ENCODE measurements around the gene AJAP1.
"Not testable (repeated sequence)": the region's sequence is repeated elsewhere in the genome, so short reads cannot be mapped to it uniquely, and the experiment has no call there.

Gene AJAP1

GRCh38 chr1:4653796-4654725, at the start of gene AJAP1:
AJAP1 (plus strand) TSS chr1:4654609; CDS start chr1:4655426, 817 bp downstream.
- TF ChIP-seq POLR2A (IDR thresholded peaks at IDR 0.05; ENCODE audit: low read length) = no peak
- TF ChIP-seq GATA1 (IDR thresholded peaks at IDR 0.05; ENCODE audit: low read depth, low read length) = no peak
- no peak for DNase-seq

DNA sequence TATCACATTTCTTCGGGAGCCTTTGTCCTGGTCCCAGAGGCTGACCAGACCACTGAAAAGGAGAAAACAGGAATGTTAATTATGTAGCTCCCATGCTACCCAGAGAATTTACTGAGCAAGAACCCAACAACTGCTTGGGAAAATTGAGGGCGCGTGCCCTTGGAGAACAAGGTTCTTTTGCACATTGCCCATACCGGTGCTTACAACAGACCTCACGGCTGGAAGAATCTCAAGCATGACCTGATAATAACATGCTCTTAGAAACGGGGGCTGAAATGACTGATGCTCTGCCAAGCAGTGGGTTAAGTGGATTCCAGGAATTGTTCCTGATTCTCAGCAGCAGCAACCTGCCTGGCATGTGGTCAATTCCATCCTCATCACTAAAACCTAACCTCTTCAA, 49.3 kb upstream of the AJAP1 start:
- TF ChIP-seq GATA1 (IDR thresholded peaks at IDR 0.05; ENCODE audit: low read depth, low read length) (no peak), POLR2A (IDR thresholded peaks at IDR 0.05; ENCODE audit: low read length) (no peak)
- DNase-seq = no peak

DNA sequence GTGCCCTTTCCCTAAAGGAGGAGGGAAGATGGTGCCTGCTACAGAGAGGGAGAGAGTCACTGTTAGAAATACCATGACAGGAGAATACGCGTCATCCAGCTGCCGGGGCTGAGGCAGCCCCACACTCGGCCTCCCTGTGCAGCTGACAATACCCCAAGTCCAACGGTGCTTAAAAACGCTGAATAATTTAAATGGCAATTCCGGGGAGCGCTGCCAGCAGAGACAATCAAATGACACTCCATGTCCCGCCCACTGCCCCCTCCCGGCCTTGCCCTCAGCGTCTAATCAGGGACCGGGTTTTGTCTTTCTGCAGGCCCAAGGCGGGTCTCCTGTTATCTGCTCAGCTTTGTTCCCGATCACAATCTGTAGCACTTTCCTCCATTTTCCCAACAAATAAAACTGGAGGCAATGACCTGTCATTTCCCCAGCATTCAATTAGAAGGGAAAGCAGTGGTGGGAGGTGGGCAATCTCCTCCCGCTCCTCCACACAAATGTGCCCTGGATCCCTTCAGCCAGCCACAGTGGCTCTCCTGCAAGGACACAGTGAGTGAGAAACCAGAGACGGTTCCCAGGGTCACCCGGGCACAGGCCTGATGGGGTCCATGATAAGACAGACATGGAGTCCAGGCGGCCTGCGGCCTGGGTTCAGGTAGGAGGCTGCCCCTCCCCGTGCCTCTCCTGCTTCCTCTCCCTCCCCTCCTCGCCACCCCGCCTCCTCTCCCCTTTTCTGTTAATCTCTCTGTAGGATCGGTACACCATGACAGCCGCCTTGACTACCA, 42.7 kb upstream of the AJAP1 start:
- no peak for TF ChIP-seq GATA1 (IDR thresholded peaks at IDR 0.05; ENCODE audit: low read depth, low read length)
- TF ChIP-seq POLR2A (IDR thresholded peaks at IDR 0.05; ENCODE audit: low read length) = no peak

GRCh38 chr1:4612991-4613390, 41.4 kb upstream of the AJAP1 start:
- no peak for TF ChIP-seq GATA1 (IDR thresholded peaks at IDR 0.05; ENCODE audit: low read depth, low read length)
- peak in 1 of 2 experiments; percentile 10 for DNase-seq

More for the DNA sequence above, 42.7 kb upstream of the AJAP1 start:
- no peak for DNase-seq

DNA sequence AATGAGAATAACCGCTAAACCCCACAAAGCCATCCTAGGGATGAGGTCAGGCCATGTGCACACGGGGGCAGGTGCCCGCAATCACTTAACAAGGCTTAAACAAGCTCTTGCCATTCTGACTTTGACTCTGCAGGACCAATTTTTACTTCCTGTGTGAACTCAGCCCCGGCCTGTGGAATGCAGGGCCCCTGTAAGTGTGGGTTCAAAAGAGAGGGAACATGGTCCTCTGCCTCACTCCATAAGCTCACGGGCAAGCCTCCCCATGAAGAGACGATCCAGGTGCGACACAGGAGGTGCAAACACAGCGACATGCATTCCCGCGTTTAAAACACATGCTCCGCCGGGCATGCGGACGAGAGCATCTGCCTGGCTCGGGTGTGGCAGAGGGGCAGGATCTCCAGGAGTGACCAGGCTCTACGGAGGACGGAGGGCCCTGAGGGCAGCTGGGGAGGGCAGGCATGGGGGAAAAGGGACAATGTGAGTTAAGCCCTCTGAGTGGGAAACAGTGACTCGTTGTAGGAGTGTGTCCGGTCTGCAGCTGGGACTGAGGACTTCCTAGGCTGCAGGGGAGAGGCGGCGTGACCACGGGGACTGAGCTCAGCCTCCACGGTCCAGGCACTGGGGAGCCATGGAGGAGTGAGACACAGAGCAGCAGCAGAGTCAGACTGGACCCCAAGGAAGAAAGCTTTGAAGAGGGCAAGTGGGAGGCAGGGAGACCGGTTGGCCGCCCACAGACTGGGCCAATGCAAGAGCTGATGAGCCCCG, 40.6 kb upstream of the AJAP1 start:
- no peak for DNase-seq
- TF ChIP-seq GATA1 (IDR thresholded peaks at IDR 0.05; ENCODE audit: low read depth, low read length) (no peak), POLR2A (IDR thresholded peaks at IDR 0.05; ENCODE audit: low read length) (no peak)

- TF ChIP-seq POLR2A (IDR thresholded peaks at IDR 0.05; ENCODE audit: low read length) (no peak), GATA1 (IDR thresholded peaks at IDR 0.05; ENCODE audit: low read depth, low read length) (no peak)
- DNase-seq = no peak
Measured at GRCh38 chr1:4614371-4615137, 39.9 kb upstream of the AJAP1 start.

GRCh38 chr1:4615138-4615470, 39.3 kb upstream of the AJAP1 start:
- no peak for TF ChIP-seq GATA1 (IDR thresholded peaks at IDR 0.05; ENCODE audit: low read depth, low read length)
- TF ChIP-seq POLR2A (IDR thresholded peaks at IDR 0.05; ENCODE audit: low read length) = no peak

DNA sequence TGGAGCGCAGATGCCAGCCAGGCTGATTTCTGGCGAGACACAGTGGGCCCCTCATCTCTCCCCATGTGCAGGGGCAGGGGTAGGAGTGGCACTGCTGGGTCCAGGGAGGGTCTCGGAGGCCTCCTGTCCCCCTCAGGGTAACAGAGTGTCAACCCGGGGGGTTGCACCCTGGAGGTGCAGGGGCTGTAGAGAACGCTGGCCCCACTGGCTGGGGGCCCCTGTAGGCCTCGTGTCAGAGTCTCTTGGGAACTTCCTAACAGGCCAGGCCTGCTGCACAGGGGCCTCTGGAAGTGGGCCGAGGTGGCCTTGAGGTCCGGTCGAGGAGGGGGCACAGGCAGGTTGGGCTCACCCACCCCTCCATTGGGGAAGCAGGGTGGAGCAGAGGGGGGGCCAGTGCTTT, 38.9 kb upstream of the AJAP1 start:
- no peak for TF ChIP-seq GATA1 (IDR thresholded peaks at IDR 0.05; ENCODE audit: low read depth, low read length)
- no peak for TF ChIP-seq POLR2A (IDR thresholded peaks at IDR 0.05; ENCODE audit: low read length)
- no peak for DNase-seq

More at GRCh38 chr1:4615138-4615470, 39.3 kb upstream of the AJAP1 start:
- DNase-seq = no peak

DNA sequence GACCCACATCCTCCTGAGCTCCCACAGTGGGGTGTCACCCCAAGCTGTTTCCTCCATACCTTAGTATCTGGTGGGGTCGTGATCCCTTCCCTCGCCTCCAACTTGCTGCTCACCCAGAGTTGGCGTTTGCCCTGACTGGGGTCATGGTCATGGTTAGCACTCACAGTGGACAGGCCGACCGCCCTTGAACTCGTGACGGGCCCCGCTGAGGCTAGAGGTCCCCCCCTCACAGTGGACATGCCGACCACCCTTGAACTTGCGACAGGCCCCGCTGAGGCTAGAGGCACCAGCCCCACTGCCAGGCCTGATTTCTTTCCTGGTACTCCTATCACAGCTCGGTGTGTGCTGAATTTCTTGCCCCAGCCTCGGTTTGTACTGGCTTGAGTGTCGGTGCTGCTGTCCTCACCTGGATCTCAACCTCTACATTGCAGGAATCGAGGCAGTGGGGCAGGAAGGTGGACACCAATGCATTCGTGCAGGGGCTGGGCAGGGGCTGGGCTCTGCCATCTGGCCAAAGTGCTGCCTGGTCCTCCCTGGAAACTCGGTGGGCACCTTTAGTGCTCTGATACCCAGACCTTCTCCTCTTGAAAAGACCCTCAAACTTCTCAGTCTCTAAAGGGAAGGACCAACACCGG, 37.5 kb upstream of the AJAP1 start:
- no peak for TF ChIP-seq POLR2A (IDR thresholded peaks at IDR 0.05; ENCODE audit: low read length)
- no peak for TF ChIP-seq GATA1 (IDR thresholded peaks at IDR 0.05; ENCODE audit: low read depth, low read length)
- DNase-seq = no peak

GRCh38 chr1:4617506-4617905, 36.9 kb upstream of the AJAP1 start:
- TF ChIP-seq POLR2A (IDR thresholded peaks at IDR 0.05; ENCODE audit: low read length) (no peak), GATA1 (IDR thresholded peaks at IDR 0.05; ENCODE audit: low read depth, low read length) (no peak)
- DNase-seq = no peak

- DNase-seq = not testable (repeated sequence)
Measured at GRCh38 chr1:4618827-4619226, 35.6 kb upstream of the AJAP1 start.

DNA sequence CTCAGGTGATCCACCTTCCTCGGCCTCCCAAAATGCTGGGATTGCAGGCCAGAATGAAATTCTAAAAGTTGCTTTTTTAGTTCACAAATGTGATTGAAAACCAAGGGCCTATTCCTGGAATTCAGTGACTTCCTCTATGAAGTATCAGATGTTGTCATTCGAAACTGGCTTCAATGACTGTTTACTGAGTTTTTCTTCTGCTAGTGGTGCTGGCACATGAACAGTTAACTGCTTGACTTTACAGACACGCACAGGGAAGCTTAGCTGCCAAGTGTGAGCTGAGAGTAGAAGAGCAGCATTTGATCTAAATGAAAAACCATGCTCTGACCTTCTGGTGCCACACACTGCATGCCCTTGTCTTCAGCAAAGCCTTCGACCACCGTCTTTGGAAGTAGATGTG, 32.8 kb upstream of the AJAP1 start:
- TF ChIP-seq GATA1 (IDR thresholded peaks at IDR 0.05; ENCODE audit: low read depth, low read length) (no peak), POLR2A (IDR thresholded peaks at IDR 0.05; ENCODE audit: low read length) (no peak)
- DNase-seq = no peak

- no peak for DNase-seq
- TF ChIP-seq GATA1 (IDR thresholded peaks at IDR 0.05; ENCODE audit: low read depth, low read length) = no peak
- TF ChIP-seq POLR2A (IDR thresholded peaks at IDR 0.05; ENCODE audit: low read length) = no peak
Measured at GRCh38 chr1:4622821-4623220, 31.6 kb upstream of the AJAP1 start.
